ENCODE results near the gene ZBTB44. TPM values are rescaled to one million over a fixed set of nuclear protein-coding genes. Genes with fewer than 3 reads are reported as not detected.

Gene ZBTB44
- total RNA-seq, 1 experiment from 2014 or later, result 32.5 TPM

DNA sequence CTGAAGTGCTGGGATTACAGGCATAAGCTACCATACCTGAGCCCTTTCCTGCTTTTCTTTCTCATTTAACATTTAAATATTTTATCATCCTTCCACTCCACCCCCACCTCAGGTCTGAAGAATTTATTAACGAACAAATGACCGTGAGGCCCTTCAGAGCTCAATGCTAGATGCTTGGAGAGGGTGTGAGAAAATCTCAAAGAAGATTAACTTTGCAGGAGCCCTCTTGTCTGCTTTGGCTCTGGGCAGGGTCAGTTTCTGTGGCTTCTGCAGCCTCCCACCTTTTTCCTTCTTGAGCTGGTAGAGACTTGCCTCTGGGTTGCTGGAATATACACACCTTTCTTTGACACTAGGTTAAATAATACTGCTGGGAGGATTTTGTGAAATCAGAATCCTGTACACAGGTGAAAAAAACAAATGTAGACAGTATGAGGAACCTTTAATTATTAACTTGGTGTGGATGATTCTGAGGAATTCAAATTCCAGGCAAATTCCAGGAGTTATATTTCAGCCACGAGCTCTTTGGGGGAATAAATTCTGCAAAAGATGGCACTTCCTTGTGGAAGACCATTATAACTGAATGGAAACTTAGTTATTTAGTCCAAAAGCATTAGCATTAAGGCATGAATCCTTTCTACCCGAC is 3.4 kb upstream of the ZBTB44 start:
- no peaks in the 10 kb centered on the region for H4K20me1 ChIP-seq (ENCODE audit: insufficient read depth)
- H3K27ac ChIP-seq (ENCODE audit: low read depth, low read length), result no peak overlapping the region
- no peaks in the 10 kb centered on the region for H3K27me3 ChIP-seq (ENCODE audit: insufficient read depth, low read length)
- RAD21 ChIA-PET (ENCODE audit: low non-redundant PET in 1 of 2, low total read pairs in 2 of 2, uncharacterized antibody in 2 of 2, unreplicated experiment in 2 of 2), result no interaction called here
- H3K9me2 ChIP-seq (ENCODE audit: insufficient read depth), result no peaks in the 10 kb centered on the region
- ATAC-seq, result no peak
- TF ChIP-seq TCF7L2 (IDR thresholded peaks at IDR 0.05; ENCODE audit: borderline replicate concordance, extremely low read depth, insufficient read depth, insufficient read length) (no peak), ELF1 (IDR thresholded peaks at IDR 0.05; ENCODE audit: borderline replicate concordance, low read depth) (no peak), EZH2 (IDR thresholded peaks at IDR 0.05) (no peak), EGR1 (IDR thresholded peaks at IDR 0.05; ENCODE audit: low read depth) (no peak), CEBPB (IDR thresholded peaks at IDR 0.05; ENCODE audit: low read depth) (no peak), POLR2A (IDR thresholded peaks at IDR 0.05; ENCODE audit: borderline replicate concordance, extremely low read depth, insufficient read depth, insufficient read length) (no peak), ZNF274 (IDR thresholded peaks at IDR 0.05; ENCODE audit: low read depth, low read length) (no peak), ZFX (IDR thresholded peaks at IDR 0.05) (no peak)
- TF ChIP-seq, protein P1, sequence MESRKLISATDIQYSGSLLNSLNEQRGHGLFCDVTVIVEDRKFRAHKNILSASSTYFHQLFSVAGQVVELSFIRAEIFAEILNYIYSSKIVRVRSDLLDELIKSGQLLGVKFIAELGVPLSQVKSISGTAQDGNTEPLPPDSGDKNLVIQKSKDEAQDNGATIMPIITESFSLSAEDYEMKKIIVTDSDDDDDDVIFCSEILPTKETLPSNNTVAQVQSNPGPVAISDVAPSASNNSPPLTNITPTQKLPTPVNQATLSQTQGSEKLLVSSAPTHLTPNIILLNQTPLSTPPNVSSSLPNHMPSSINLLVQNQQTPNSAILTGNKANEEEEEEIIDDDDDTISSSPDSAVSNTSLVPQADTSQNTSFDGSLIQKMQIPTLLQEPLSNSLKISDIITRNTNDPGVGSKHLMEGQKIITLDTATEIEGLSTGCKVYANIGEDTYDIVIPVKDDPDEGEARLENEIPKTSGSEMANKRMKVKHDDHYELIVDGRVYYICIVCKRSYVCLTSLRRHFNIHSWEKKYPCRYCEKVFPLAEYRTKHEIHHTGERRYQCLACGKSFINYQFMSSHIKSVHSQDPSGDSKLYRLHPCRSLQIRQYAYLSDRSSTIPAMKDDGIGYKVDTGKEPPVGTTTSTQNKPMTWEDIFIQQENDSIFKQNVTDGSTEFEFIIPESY (IDR thresholded peaks at IDR 0.05; ENCODE audit: extremely low read depth, insufficient replicate concordance, low read length), result no peak
- TF ChIP-seq, protein P2, sequence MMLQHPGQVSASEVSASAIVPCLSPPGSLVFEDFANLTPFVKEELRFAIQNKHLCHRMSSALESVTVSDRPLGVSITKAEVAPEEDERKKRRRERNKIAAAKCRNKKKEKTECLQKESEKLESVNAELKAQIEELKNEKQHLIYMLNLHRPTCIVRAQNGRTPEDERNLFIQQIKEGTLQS (IDR thresholded peaks at IDR 0.05), result no peak
- no peak overlapping the region for H3K9ac ChIP-seq (ENCODE audit: low read length)
- POLR2A ChIA-PET, result no interaction called here
- H2AFZ ChIP-seq (ENCODE audit: low read depth, low read length, poor library complexity, severe bottlenecking), result no peak overlapping the region
- peaks cover 9 to 22% of the 10 kb centered on the region in 2 experiments; a peak in 3 of 4 replicates for H3K4me1 ChIP-seq (ENCODE audit: control insufficient read depth in 1 of 2, insufficient read depth in 2 of 2, low read length in 2 of 2)
- no peaks in the 10 kb centered on the region for H3K36me3 ChIP-seq (ENCODE audit: control insufficient read depth in 1 of 2, insufficient read depth in 2 of 2, low read length in 2 of 2)
- no peak overlapping the region for H3K4me3 ChIP-seq (replicated peaks in 1 of 2; ENCODE audit: low read depth in 1 of 2, low read length in 2 of 2)
- CTCF ChIA-PET, result no interaction called here
- H3K4me2 ChIP-seq (ENCODE audit: low read length), result no peak overlapping the region
- intact Hi-C loops (cut with micrococcal nuclease), result no loop called here
- H3K9me3 ChIP-seq (ENCODE audit: control insufficient read depth in 1 of 2, insufficient read depth in 1 of 2, low read depth in 1 of 2, low read length in 2 of 2), result peaks cover 7 to 9% of the 10 kb centered on the region in 2 experiments; a peak in 2 of 4 replicates
- no TSS peak for BruUV-seq (replicated peaks)
- no peak for DNase-seq (ENCODE audit: low read depth, low spot score)
- peaks cover 9% of the 10 kb centered on the region for H3K79me2 ChIP-seq (ENCODE audit: insufficient read depth, low read length)
